WTC11 (cell line): ENCODE data around the gene CYP3A5.

ENCODE experiments used
- E2F4 ChIP-seq: sonication (generic); formaldehyde crosslinking; IDR thresholded peaks from 2 replicates; pipeline ENCODE4 v1.8.1; 2022; ENCODE audit warnings: low read depth, mild to moderate bottlenecking, moderate library complexity, missing genetic modification reagents, borderline replicate concordance
- ESRRA ChIP-seq: sonication (generic); formaldehyde crosslinking; IDR thresholded peaks from 2 replicates; pipeline ENCODE4 v1.8.1; 2022; ENCODE audit warnings: mild to moderate bottlenecking, missing genetic modification reagents, borderline replicate concordance
- GTF2I ChIP-seq: fragments of 250-450 bp; sonication (Bioruptor Pico); conservative IDR thresholded peaks from 2 replicates; pipeline ENCODE4 v1.4.0; 2021; ENCODE audit warnings: mild to moderate bottlenecking
- SP1 ChIP-seq: sonication (generic); formaldehyde crosslinking; conservative IDR thresholded peaks from 2 replicates; pipeline ENCODE4 v1.8.1; 2022; ENCODE audit warnings: missing genetic modification reagents
- TEAD4 ChIP-seq: sonication (generic); formaldehyde crosslinking; IDR thresholded peaks from 2 replicates; pipeline ENCODE4 v1.8.0; 2022; ENCODE audit warnings: mild to moderate bottlenecking, missing genetic modification reagents
- ZNF121 ChIP-seq: sonication (generic); formaldehyde crosslinking; IDR thresholded peaks from 2 replicates; pipeline ENCODE4 v1.8.0; 2023; ENCODE audit warnings: missing genetic modification reagents
- ZNF138 ChIP-seq: sonication (generic); formaldehyde crosslinking; conservative IDR thresholded peaks from 2 replicates; pipeline ENCODE4 v1.8.1; 2022; ENCODE audit warnings: mild to moderate bottlenecking, moderate library complexity, missing genetic modification reagents
- TF ChIP-seq, protein P1 (sequence below): fragments of 200-600 bp; IDR thresholded peaks from 2 replicates; pipeline ENCODE4 v1.8.0; 2022; ENCODE audit warnings: antibody characterized with exemption

- TF ChIP-seq, protein P1, sequence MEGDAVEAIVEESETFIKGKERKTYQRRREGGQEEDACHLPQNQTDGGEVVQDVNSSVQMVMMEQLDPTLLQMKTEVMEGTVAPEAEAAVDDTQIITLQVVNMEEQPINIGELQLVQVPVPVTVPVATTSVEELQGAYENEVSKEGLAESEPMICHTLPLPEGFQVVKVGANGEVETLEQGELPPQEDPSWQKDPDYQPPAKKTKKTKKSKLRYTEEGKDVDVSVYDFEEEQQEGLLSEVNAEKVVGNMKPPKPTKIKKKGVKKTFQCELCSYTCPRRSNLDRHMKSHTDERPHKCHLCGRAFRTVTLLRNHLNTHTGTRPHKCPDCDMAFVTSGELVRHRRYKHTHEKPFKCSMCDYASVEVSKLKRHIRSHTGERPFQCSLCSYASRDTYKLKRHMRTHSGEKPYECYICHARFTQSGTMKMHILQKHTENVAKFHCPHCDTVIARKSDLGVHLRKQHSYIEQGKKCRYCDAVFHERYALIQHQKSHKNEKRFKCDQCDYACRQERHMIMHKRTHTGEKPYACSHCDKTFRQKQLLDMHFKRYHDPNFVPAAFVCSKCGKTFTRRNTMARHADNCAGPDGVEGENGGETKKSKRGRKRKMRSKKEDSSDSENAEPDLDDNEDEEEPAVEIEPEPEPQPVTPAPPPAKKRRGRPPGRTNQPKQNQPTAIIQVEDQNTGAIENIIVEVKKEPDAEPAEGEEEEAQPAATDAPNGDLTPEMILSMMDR: no peak
- TF ChIP-seq TEAD4 (CRISPR knock-in tag) (no peak), SP1 (CRISPR knock-in tag) (no peak), GTF2I (no peak), E2F4 (CRISPR knock-in tag) (no peak), ZNF138 (no peak), ESRRA (CRISPR knock-in tag) (no peak), ZNF121 (no peak)
Measured at GRCh38 chr7:99622596-99622995, 57.2 kb downstream of the CYP3A5 start.
